GM03348 (cell line): Measurements from ENCODE around the gene MPST.
"Not testable (repeated sequence)": the region's sequence is repeated elsewhere in the genome, so short reads cannot be mapped to it uniquely, and the experiment has no call there.

ENCODE experiments used
- DNase-seq: peaks from one replicate; pipeline ENCODE4 v3.0.0; 2012; ENCODE audit warnings: low spot score

Gene MPST

DNA sequence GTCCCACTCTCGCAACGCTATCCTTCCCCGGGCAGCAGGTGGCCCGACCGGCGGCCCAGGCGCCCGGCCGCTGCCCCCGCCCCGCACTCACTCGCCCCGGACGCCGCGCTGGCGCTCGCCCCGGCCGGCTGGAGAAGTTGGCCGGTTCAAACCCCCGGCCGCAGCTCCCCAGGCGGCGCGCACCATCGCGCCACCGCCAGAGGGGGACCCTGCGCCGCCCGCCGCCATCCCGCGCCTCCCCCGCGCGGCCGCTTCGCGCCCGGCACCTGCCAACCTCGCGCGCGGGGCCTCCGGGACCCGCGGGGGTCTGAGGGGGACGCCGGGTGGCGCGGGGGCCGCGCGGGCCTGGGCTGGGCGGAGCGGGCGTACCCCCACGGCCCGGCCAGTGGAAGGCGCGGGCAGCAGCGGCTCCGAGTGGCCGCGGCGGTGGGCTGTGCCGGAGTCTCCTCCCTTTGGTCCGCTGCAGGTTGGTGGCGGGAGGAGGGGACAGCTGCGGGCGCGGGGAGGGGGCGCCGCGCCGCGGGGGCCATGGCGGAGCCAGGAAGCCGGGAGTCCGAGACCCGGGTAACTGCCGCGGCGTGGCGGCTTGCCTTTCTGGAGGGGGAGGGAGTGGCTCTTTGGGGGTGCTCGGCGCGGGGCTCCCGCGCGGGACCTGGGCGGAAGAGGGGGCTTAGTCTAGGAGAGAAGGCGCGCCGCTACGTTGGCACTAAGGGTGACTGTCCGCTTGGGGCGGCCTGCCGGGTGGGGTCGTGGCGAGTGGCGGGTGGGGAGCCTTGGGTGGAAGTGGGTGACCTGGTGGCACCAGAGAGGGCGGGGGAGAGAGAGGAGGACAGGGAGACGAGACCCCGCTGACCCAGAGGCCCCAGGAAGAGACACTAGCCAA lies at the start of gene MPST, which contains the start of gene TST:
Gene MPST, plus strand, starts transcription at position 434 of the 883 bp plus-strand sequence. Its CDS starts 95 bp downstream, at position 529.
Gene TST, minus strand, starts transcription at position 139 of the 883 bp plus-strand sequence. CDS start 715 bp downstream, outside the sequence.
- DNase-seq = peak; percentile 96

- no peak for DNase-seq
Measured at GRCh38 chr22:36971341-36972125, 48.0 kb upstream of the MPST start.

GRCh38 chr22:36976606-36977005 lies 42.9 kb upstream of the MPST start:
- no peak for DNase-seq

DNA sequence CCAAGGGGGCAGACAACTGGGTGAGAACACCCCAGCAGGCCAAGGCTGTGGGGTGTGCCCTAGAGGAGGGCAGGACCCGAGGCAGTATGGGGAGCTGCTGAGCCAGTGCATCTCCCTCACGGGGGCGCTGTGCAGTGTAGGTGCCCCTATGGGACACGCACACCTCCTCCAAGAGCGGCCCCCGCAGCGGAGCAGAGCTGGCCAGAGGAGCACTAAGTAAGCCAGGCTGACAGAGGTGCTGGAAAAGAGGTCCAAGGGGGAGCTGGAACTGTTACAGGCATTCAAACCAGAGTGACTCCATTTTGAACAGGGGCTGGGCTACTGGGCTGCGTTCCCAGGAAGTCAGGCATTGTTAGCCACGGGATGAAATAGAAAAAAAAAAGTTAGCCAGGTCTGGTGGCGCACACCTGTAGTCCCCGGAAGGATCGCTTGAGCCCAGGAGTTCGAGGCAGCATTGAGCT lies 42.1 kb upstream of the MPST start:
- no peak for DNase-seq

GRCh38 chr22:36977947-36978660 lies 41.4 kb upstream of the MPST start:
- peak; percentile 98 for DNase-seq

DNA sequence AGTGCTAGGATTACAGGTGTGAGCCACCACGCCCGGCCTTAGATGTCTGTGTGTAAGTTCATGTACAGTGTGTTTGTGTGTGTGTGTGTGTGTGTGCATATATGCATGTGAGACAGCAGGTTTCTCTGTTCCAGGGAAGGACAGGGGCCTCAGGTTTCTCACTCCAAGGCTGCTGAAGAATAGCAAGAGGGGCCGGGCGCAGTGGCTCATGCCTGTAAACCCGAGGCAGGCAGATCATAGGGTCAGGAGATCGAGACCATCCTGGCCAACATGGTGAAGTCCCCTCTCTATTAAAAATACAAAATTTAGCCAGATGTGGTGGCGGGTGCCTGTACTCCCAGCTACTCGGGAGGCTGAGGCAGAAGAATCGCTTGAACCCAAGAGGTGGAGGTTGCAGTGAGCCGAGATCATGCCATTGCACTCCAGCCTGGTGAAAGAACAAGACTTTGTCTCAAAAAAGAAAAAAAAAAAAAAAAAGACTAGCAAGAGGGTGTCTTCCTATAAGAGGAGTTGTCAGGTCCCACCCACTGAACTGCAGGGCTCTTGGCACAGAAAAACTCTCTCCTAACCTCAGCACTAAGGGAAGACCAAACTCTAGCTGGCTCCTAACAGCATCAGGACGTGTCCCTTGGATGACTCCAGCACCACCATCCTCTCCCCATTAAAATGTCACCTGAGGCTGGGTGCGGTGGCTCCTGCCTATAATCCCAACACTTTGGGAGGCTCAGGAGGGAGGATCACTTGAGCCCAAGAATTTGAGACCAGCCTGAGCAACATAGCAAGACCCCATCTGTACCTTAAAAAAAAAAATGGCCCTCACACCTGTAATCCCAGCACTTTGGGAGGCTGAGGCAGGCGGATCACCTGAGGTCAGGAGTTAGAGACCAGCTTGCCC lies 40.3 kb upstream of the MPST start:
- no peak for DNase-seq

GRCh38 chr22:36981247-36981775 lies 38.2 kb upstream of the MPST start:
- DNase-seq = no peak

- DNase-seq = no peak
Measured at GRCh38 chr22:36982136-36982535, 37.4 kb upstream of the MPST start.

GRCh38 chr22:36985211-36985889 lies 34.2 kb upstream of the MPST start:
- DNase-seq = no peak

GRCh38 chr22:36986242-36986821 lies 33.2 kb upstream of the MPST start:
- DNase-seq = no peak

- DNase-seq = no peak
Measured at GRCh38 chr22:36988075-36988832, 31.3 kb upstream of the MPST start.

DNA sequence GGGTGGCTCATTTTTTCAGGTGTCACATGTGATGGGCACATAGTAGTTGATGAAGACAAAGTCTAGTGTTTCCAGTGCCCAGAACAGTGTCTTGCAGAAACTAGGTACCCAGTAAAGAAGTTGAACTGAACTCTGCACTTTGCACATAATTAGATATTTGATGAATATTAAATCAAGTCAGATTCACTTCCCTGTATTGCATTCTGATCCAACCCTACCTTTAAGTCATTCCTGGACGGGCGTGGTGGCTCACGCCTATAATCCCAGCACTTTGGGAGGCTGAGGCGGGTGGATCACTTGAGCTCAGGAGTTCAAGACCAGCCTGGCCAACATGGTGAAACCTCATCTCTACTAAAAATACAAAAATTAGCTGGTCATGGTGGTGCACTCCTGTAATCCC lies 30.5 kb upstream of the MPST start:
- DNase-seq = not testable (repeated sequence)

- no peak for DNase-seq
Measured at GRCh38 chr22:36990457-36990856, 29.1 kb upstream of the MPST start.

DNA sequence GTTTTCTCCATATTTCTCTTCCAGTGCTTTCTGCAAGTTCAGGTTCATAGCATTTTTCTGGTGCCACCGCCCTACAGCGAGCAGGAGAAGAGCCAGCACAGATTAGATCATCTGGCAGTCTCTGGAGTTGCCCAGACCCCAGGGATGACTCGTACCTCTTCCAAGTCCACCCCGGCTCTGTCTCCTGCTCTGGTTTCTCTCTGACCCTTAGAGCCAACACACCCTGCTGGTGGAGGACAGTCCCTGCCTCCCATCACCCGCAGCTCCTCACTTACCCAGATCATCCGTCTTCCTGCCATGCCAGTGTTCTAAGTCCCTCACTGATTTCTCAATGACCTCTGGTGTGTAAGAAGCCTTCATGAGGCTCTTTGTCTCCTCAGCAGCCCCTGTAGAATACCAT lies 28.3 kb upstream of the MPST start:
- DNase-seq = no peak

DNA sequence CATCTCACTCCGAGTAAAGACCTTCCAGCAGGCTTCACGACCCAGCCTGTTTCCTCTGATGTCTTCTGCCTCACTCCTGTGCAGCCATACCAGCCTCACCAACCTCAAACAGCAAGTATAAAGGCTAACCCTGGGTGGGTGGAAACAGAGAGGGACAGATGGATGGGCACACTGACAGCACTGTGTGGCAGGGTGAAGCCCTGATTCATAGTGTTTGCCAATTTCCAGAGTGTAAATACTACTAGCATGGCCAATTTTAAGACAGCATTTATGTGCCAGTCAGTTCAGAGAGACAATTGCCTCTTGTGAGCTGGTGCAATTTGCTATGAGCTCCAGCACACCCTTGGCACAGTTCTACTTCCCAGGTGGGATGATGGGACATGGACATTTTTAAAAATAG lies 21.8 kb upstream of the MPST start:
- no peak for DNase-seq

GRCh38 chr22:36998620-36999351 lies 20.8 kb upstream of the MPST start:
- DNase-seq = no peak

DNA sequence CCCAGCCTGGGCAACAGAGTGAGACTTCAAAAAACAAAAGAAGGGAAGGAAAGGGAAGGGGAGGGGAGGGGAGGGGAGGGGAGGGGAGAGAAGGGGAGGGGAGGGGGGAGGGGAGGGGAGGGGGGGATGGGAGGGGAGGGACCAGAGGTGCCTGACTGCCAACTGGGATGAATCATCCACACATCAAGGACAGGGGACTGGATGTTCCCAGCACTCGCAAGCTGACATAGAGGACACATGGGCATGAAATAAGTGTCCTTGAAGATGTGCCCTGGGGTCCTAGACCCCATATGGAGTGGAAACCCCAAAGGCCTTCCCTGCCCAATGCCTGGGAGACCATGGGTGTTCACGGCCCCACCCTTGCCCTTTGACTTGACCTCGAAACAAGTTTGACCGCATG lies 20.1 kb upstream of the MPST start:
- no peak for DNase-seq
